DND-41 (cell line): ENCODE measurements around the gene GNAZ.

Experiments
- EZH2 ChIP-seq: IDR thresholded peaks from 3 replicates; pipeline ENCODE4 v1.6.1; 2012; ENCODE audit warnings: borderline replicate concordance, low read depth, mild to moderate bottlenecking, moderate library complexity, low read length, inconsistent platforms; ENCODE audit not compliant: severe bottlenecking
- TF ChIP-seq, protein P1 (sequence below): IDR thresholded peaks from 2 replicates; pipeline ENCODE4 v1.5.1; 2012; ENCODE audit warnings: borderline replicate concordance, low read length, moderate library complexity, mild to moderate bottlenecking; ENCODE audit not compliant: poor library complexity, severe bottlenecking; ENCODE audit errors: extremely low read depth

DNA sequence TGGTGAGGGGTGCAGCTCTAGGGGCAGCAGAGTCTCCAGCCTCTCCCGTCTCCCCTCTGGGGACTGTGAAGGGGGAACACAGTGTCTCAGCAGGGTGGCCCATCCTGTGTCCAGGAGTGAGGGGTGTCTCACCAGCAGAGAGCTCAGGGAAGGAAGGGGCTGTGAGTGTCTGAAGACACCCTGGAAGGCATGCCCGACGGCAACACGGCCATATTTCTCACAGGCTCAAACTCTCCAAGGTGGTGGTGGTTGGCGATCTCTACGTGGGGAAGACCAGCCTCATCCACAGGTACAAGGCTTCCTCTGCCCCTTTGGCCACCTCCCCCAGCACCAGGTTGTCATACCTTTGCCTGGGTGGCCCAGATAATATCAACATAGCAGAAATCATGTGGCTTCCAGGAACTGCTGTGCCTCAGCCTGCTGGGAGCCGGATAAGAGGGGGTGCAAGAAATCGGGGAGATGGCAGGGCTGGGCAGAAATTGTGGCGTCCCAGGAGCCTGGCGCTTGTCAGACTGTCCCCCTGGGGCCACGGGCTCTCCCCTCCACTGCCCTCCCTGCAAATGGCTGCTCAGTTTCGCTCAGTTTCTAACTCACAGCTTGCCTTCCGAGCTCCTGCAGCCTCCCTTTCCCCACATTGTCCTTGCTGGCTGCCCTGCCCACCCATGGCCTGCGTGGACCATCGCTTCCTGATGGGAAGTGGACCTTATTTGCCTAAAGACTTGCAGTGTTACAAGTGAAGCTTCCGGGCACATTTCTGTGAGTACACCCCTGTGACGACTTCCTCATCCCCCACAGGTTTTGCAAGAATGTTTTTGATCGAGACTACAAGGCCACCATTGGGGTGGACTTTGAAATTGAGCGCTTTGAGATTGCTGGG is 82.2 kb downstream of the GNAZ start:
- TF ChIP-seq, protein P1, sequence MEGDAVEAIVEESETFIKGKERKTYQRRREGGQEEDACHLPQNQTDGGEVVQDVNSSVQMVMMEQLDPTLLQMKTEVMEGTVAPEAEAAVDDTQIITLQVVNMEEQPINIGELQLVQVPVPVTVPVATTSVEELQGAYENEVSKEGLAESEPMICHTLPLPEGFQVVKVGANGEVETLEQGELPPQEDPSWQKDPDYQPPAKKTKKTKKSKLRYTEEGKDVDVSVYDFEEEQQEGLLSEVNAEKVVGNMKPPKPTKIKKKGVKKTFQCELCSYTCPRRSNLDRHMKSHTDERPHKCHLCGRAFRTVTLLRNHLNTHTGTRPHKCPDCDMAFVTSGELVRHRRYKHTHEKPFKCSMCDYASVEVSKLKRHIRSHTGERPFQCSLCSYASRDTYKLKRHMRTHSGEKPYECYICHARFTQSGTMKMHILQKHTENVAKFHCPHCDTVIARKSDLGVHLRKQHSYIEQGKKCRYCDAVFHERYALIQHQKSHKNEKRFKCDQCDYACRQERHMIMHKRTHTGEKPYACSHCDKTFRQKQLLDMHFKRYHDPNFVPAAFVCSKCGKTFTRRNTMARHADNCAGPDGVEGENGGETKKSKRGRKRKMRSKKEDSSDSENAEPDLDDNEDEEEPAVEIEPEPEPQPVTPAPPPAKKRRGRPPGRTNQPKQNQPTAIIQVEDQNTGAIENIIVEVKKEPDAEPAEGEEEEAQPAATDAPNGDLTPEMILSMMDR: no peak
- TF ChIP-seq EZH2: no peak
